ENCODE results near the gene TAS2R19.

TAS2R19 gene

GRCh38 chr12:10986812-10987211 is 35.6 kb downstream of the TAS2R19 start, which contains the start of gene TAS2R50:
TAS2R50 (minus strand) TSS chr12:10986912; CDS start chr12:10986860, 52 bp downstream.
- no peak for DNase-seq

GRCh38 chr12:10982244-10982643 is 40.2 kb downstream of the TAS2R19 start:
- no peak for DNase-seq

DNA sequence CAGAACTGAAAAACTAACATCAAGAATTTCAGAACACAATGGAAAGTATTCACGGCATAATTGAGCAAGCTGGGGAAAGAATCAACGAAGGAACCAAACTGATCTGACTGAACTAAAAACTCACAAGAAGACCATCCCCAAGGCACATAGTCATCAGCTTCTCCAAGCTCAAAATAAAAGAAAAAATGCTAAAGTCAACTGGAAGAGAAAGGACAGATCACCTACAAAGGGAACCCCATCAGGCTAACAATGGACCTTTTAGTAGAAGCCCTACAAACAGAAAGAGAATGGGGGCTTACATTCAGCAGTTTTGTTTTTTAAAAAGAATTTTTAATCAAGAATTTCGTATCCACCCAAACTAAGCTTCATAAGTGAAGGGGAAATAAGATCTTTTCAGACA is 47.5 kb downstream of the TAS2R19 start:
- no peak for DNase-seq
